ENCODE data around the gene IARS2. TPM values are rescaled to one million over a fixed set of nuclear protein-coding genes. Genes with fewer than 3 reads are reported as not detected.
"Not testable (repeated sequence)": the region's sequence is repeated elsewhere in the genome, so short reads cannot be mapped to it uniquely, and the experiment has no call there.

Gene IARS2
- total RNA-seq, 2 donors from 2014 or later, result 77.7 to 93.4 TPM

- ATAC-seq (no peak), DNase-seq (no peak)
- intact Hi-C loops (cut with DNase I, micrococcal nuclease), result no loop called here
Measured at GRCh38 chr1:220156620-220157146, 62.8 kb downstream of the IARS2 start.

- ATAC-seq (no peak), DNase-seq (no peak)
- intact Hi-C loops (cut with DNase I, micrococcal nuclease), result no loop called here
Measured at GRCh38 chr1:220157738-220158137, 63.8 kb downstream of the IARS2 start.

- intact Hi-C loops (cut with DNase I, micrococcal nuclease), result not testable (repeated sequence)
- ATAC-seq (peak; percentile 61), DNase-seq (peak in 1 of 2 donors; percentile 26)
Measured at GRCh38 chr1:220158530-220158929, 64.6 kb downstream of the IARS2 start.

GRCh38 chr1:220159041-220159440 lies 65.1 kb downstream of the IARS2 start:
- intact Hi-C loops (cut with DNase I, micrococcal nuclease), result no loop called here
- peak; percentile 88 for ATAC-seq
- DNase-seq, result no peak

DNA sequence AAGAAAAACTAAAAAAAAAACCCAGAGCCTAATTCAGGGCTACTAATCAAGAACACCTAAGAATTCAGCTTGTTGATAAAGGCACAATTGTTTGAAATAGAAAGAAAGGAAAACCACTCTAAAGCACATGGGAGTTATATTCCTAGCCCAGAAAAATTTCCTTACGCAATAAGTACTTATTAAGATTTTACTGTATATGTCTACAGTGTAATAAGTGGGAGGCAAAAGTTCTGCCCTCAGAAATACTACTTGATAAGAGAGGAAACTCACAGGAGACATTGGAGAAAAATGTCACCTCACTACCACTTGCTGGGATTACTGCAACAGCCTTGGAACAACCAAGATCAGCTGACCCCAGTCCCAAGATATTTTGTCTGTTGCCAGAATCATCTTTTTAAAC lies 66.1 kb downstream of the IARS2 start:
- ATAC-seq (no peak), DNase-seq (no peak)
- intact Hi-C loops (cut with DNase I, micrococcal nuclease), result no loop called here

- intact Hi-C loops (cut with DNase I, micrococcal nuclease), result no loop called here
- DNase-seq, result no peak
- ATAC-seq, result no peak
Measured at GRCh38 chr1:220164116-220164515, 70.2 kb downstream of the IARS2 start.

DNA sequence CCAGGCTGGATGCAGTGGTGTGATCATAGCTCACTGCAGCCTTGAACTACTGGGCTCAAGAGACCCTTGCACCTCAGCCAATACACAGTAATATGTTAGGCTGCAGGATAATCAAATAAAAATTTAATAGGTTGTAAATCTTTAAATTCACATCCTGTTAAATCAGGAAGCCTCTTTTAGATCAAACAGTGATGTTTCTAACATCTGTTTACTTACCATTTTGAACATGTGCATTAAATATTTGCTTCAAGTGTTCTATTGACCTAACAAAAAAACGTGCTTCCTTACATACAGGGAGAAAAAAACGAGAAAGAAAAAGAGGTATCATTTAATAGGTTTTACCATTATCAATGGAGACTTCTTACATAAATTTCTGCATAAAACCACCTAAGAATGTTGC lies 70.6 kb downstream of the IARS2 start:
- intact Hi-C loops (cut with DNase I, micrococcal nuclease), result no loop called here
- ATAC-seq (peak; percentile 43), DNase-seq (no peak)

DNA sequence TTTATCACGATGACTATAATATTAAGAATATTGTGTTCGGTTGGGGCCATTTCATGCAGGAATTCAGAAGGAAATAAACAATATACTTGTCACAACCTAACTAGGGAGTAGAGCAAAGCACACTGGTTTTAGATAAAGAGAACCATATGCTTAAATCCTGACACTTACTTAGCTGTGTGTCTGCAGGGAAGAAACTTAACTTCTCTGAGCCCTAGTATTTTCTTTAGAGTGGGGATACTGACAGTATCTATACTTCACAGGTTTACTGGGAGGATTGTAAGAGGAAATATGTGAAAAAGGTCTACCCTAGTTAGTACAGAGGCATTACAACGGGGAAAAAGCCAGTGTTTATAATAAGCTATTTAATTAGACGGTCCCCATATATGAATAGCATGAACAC lies 72.9 kb downstream of the IARS2 start:
- intact Hi-C loops (cut with DNase I, micrococcal nuclease), result no loop called here

DNA sequence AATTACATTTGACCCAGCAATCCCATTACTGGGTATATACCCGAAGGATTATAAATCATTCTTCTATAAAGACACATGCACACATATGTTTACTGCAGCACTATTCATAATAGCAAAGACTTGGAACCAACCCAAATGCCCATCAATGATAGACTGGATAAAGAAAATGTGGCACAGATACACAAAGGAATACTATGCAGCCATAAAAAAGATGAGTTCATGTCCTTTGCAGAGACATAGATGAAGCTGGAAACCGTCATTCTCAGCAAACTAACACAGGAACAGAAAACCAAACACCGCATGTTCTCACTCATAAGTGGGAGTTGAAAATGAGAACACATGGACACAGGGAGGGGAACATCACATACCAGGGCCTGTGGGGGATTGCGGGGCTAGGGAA lies 76.0 kb downstream of the IARS2 start:
- DNase-seq; ATAC-seq; intact Hi-C loops (cut with DNase I, micrococcal nuclease): not testable (repeated sequence)

More for the DNA sequence above, 72.9 kb downstream of the IARS2 start:
- ATAC-seq (no peak), DNase-seq (no peak)

- no peak for DNase-seq
Measured at GRCh38 chr1:220170836-220171526, 77.0 kb downstream of the IARS2 start.

GRCh38 chr1:220176540-220176939 lies 82.6 kb downstream of the IARS2 start:
- intact Hi-C loops (cut with DNase I, micrococcal nuclease), result no loop called here
- no peak for ATAC-seq
- DNase-seq, result no peak

More at GRCh38 chr1:220170836-220171526, 77.0 kb downstream of the IARS2 start:
- intact Hi-C loops (cut with DNase I, micrococcal nuclease), result no loop called here
- ATAC-seq, result no peak

DNA sequence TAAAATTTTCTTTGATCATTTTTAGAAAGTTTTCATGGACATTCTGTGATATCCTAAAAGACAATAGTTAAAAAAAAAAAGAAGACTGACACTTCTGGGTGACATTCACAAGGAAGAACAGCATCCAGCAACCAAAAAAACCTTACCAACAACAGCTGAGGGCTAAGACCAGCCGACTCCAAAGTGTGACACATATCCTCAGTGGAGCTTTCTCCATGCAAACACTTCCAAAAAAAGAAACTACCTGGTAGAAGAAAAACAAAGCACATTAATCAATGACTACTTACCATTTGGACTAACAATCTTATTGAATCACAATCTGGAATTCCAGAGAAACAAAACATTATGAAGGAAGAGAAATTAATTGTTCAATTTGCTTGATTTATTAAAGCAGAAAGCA lies 88.2 kb downstream of the IARS2 start:
- intact Hi-C loops (cut with DNase I, micrococcal nuclease), result no loop called here
- DNase-seq, result no peak
- no peak for ATAC-seq

GRCh38 chr1:220182656-220183055 lies 88.7 kb downstream of the IARS2 start:
- no peak for ATAC-seq
- no peak for DNase-seq
- intact Hi-C loops (cut with DNase I, micrococcal nuclease), result no loop called here

- DNase-seq (no peak), ATAC-seq (no peak)
- intact Hi-C loops (cut with DNase I, micrococcal nuclease), result no loop called here
Measured at GRCh38 chr1:220184506-220184905, 90.6 kb downstream of the IARS2 start.

DNA sequence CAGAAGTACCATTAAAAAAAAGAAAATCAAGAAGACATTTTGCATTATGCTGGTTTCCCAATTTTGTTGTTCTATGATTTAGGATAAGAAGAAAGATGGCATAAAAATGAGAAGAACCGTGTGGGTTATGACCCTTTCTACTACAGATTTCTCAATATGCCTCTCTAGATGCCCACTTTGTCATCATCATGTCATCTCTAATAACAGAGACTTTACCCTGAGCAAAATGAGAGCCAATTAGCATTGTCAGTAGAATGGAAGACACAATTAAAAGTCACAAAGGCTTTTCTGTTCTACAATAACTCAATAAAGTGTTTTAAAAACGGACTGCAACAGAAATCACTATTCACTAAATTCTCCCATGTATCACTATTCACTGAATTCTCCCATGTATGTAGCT lies 92.8 kb downstream of the IARS2 start:
- intact Hi-C loops (cut with DNase I, micrococcal nuclease), result no loop called here
- no peak for ATAC-seq

DNA sequence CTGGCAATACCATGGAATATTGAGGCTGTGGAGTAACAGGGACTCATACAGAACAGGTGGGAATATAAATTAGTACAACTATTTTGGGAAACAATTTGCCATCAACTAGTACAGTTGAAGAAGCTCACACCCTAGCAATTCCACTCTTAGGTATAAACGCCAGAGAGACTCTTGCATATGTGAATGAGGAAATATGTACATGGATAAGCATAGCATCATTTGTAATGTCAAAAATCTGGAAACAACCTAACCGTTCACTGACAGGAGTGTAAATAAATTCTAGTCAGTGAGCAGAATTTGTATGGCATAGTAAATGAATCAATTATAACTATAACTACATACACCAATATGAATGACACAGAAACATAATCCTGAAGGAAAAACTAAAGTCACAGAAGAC lies 94.6 kb downstream of the IARS2 start:
- DNase-seq, result no peak
- ATAC-seq, result no peak
- intact Hi-C loops (cut with DNase I, micrococcal nuclease), result no loop called here

More for the DNA sequence above, 92.8 kb downstream of the IARS2 start:
- no peak for DNase-seq

DNA sequence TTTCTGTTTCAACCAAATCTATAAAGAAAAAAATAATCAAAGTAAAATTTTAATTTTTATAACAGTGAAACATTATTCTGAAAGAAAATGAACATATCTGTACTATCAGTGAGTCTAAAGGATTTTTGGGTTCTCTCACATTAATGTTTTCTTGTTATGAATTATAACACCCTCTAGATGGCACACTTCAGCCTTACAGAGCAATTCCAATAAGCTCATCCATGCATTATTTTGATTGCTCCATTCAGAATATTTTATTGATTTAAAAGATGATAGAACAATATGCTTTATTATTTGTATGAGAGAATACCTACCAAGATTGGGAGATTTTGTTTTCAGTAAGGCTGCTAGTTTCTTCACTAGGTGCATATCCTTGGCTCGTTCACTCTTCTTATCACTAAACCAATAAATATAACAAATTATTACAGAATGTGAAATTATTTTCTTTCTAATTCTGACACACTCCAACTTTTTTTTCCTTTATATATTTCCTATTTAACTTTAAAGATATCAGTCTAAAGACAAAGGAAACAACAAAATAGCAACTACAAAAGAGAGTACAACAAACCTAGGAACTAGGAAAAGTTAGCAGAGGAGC lies 95.9 kb downstream of the IARS2 start:
- intact Hi-C loops (cut with DNase I, micrococcal nuclease), result no loop called here
- DNase-seq (no peak), ATAC-seq (no peak)

GRCh38 chr1:220195701-220196100 lies 101.8 kb downstream of the IARS2 start:
- ATAC-seq (no peak), DNase-seq (no peak)
- intact Hi-C loops (cut with DNase I, micrococcal nuclease), result no loop called here
